GM18867 (cell line): ENCODE results near the gene FREM2.

Experiments
- ATAC-seq: cut with Tn5 transposase; IDR thresholded peaks from one replicate; pipeline ENCODE4 v1.9.1; 2021; ENCODE audit warnings: mild to moderate bottlenecking, moderate library complexity; ENCODE audit not compliant: unreplicated experiment

Gene FREM2, protein sequence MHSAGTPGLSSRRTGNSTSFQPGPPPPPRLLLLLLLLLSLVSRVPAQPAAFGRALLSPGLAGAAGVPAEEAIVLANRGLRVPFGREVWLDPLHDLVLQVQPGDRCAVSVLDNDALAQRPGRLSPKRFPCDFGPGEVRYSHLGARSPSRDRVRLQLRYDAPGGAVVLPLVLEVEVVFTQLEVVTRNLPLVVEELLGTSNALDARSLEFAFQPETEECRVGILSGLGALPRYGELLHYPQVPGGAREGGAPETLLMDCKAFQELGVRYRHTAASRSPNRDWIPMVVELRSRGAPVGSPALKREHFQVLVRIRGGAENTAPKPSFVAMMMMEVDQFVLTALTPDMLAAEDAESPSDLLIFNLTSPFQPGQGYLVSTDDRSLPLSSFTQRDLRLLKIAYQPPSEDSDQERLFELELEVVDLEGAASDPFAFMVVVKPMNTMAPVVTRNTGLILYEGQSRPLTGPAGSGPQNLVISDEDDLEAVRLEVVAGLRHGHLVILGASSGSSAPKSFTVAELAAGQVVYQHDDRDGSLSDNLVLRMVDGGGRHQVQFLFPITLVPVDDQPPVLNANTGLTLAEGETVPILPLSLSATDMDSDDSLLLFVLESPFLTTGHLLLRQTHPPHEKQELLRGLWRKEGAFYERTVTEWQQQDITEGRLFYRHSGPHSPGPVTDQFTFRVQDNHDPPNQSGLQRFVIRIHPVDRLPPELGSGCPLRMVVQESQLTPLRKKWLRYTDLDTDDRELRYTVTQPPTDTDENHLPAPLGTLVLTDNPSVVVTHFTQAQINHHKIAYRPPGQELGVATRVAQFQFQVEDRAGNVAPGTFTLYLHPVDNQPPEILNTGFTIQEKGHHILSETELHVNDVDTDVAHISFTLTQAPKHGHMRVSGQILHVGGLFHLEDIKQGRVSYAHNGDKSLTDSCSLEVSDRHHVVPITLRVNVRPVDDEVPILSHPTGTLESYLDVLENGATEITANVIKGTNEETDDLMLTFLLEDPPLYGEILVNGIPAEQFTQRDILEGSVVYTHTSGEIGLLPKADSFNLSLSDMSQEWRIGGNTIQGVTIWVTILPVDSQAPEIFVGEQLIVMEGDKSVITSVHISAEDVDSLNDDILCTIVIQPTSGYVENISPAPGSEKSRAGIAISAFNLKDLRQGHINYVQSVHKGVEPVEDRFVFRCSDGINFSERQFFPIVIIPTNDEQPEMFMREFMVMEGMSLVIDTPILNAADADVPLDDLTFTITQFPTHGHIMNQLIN (N-terminal part only)

GRCh38 chr13:38686577-38687245 lies at the start of gene FREM2:
FREM2 (plus strand) TSS chr13:38687077; CDS start chr13:38687345, 268 bp downstream.
- no peak for ATAC-seq

DNA sequence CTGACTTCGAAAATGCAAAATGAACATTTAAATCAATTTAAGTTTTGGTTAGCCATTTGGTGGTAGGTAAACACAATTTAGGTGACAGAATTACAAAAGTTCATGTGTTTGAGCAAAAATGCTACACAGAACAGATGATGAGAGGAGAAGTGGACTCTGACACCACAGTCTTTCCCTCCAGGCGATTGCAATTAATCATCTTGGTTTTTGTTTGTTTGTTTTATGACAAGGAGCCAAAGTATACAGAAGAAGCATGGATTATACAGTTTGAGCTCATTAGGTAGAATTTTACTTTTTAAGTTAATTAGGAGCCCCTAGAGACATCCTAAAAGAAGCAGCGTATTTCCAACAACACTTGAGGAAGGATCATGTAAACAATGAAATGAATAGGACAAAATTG lies 49.3 kb upstream of the FREM2 start:
- ATAC-seq: no peak

GRCh38 chr13:38641164-38641948 lies 45.5 kb upstream of the FREM2 start:
- peak; percentile 55 for ATAC-seq

DNA sequence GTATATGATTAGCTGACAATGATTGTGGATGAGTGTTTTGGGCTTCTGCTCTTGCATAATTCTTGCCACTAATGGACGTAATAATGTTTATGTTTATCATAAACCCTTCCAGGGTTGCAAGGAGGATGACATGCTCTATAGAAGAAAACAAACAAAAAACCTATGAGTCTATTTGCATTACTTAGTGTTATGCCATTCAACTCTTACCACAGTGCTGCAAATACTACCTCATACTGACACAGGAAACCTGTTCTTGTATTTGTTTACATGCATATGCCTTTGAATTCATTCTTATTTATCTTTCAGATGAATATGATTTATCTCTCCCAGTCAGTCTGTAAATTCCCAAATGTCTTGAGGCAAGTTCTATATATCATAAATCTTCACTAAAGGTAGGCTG lies 39.6 kb upstream of the FREM2 start:
- no peak for ATAC-seq

GRCh38 chr13:38648912-38649311 lies 38.0 kb upstream of the FREM2 start:
- no peak for ATAC-seq

DNA sequence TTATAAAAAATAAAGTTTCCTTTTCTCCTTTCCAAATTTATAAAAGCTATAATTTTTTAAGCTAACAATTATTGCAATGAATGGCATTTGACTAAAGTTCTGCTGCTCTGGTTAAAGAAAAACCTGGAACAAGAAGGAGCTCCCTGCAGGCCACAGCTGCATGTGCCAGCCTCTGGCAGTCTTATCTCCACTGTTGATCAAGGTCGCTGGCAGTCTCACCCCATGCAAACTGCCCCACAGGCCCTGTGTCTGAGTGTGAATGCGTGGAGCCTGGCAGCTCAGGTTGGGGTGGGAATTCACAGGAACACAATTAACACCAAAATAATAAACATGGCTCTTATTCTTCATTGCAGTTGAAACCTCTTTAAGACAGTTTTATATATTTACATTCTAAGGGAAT lies 30.2 kb upstream of the FREM2 start:
- no peak for ATAC-seq

DNA sequence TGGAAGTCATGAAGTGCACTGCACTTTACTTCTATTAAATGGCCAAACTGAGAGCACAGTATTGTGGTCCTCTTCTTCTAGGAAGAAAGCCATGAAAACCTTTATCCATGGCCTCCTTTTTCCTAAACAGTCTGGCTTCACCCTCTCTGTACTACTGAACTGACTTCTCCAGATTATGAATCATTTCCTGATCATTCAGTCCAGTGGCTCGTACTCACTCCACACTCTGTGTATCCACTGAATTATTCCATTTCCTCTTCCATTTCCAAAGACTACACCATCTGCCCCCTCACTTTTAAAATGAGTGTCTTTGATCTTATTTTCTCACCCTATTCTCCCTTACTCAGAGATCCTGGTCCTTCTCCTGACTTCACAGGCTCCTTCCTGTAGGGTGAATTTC lies 29.7 kb upstream of the FREM2 start:
- no peak for ATAC-seq

DNA sequence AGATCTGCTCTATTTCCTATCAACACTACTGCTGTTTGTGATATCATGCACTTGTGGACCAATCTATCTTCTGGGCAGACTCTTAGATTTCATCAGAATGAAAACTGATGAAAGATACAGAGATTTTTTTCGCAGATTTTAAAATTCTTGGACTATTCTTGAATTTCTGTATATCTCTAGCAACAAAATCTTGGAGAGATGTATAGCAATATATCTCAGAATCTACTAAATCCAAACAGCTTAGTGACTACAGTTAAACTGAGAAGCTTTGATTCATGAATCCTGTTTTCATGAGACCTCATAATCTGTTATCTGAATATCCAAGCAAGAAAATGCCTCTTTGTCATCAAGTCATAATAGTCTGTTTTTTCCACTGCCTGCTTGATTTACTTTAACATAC lies 28.0 kb upstream of the FREM2 start:
- ATAC-seq: no peak

DNA sequence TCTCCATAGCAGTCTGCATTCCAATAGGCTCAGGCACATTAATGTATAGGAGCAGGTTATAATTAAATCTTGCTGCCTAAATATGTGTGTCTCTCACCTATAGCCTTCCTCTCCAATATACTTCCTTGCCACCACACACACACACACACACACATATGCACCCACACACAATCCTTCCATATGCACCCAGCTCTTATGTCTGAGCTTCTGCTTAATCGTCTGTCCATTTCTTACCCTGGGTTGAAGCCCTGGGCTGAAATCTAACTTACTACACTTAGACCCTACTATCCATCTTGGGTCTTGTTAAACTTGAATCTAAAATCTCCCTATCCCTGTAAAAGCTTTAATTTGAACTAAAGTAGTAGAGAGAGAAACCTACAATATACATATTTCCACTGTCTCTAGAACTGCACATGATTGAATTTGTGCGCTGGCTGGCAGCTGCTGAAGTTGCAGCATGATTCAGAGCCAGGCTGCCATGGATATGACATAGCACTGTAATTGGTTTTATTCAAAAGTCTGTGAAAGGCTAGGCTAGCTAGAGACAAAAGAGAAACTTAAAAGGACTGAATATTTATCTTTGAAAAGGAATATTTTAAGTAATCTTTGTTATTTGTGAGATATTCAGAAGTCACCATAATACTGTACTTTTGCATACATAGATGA lies 25.7 kb upstream of the FREM2 start:
- ATAC-seq: no peak

- no peak for ATAC-seq
Observed at GRCh38 chr13:38662362-38662761, 24.5 kb upstream of the FREM2 start.

GRCh38 chr13:38664906-38665305 lies 22.0 kb upstream of the FREM2 start:
- no peak for ATAC-seq

- ATAC-seq: no peak
Observed at GRCh38 chr13:38667526-38668109, 19.3 kb upstream of the FREM2 start.

DNA sequence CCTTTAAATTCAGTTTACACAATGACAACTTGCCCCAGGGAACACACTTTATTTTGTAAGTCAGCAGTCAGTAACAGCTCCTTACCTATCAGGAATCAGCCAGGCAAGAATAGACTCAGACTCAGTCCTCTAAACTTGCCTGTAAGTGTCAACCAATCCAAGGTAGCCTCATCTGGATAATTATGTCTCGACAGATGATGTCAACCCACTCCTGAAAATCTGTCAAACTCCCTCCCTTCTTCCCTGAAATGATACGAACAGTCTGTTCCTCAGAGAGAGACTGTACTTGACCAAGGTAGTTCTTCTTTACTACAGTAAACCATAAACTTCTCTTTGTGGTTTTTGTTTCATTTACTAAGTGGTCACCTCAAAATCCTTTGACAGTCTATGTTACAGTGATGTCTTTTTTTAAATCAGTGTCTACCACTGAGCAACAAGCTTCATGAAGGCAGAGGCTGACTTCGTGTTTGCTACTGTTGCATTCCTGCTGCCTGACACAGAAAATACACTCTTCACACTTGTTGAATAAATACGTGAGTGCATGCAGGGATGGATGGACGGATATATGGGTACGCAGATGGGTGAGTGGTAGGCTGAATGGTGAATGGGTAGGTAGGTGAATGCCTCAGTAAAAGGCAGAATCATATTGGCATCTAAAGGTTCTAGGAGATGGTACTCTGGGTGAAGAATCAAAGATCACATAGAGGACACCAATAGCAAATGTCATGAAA lies 17.5 kb upstream of the FREM2 start:
- ATAC-seq: no peak

DNA sequence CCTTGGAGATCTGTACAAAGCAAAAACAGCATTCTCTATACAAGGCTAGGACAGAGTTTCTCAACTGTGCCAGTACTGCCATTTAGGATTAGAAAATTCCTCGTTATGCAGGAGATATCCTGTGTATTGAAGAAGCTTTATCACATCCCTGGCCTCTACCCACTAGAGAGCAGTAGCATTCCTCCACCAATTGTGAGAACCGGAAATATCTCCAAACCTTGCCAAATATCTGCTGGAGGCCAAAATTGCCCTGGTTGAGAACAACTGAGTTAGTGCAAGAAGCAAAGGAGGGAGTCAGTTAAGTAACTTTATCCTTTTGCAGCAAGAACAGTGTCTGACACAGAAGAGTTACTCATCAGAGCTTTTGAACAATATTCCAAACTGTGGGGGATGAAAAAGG lies 16.2 kb upstream of the FREM2 start:
- ATAC-seq: no peak

GRCh38 chr13:38671980-38672379 lies 14.9 kb upstream of the FREM2 start:
- no peak for ATAC-seq

DNA sequence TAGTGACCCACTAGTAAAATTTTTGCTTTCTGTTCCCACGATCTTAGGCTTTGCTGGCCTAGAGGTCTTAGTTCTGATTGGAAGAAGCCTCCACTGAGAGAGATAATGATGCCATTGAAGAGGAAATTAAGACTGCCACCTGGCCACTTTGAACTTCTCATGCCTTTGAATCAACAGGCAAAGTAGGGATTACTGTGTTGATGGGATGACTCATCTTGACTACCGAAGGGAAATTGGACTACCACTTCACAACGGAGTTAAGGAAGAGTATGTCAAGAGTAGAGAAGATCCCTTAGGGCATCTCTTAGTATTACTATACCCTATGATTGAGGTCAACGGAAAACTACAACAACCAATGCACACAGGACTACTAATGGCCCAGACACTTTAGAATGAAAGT lies 12.7 kb upstream of the FREM2 start:
- ATAC-seq: no peak

DNA sequence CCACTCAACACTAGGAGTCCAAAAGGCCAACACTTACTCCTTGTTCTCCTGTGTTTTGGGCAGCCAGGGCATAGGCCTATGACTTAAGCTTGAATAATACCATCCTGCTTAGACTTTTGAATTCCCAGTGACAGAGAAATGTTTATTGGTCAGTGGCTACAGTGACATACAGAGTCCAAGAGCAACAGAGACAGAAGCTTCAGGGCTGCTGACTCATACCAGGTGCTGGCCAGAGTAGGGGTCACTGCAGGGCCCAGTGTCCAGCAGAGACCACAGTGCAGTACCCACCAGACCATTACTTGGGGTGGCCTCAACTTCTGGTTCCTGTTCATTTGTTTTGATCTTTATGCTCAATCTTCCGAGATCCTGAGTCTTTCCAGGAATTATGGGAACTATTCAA lies 6.0 kb upstream of the FREM2 start:
- ATAC-seq: no peak

DNA sequence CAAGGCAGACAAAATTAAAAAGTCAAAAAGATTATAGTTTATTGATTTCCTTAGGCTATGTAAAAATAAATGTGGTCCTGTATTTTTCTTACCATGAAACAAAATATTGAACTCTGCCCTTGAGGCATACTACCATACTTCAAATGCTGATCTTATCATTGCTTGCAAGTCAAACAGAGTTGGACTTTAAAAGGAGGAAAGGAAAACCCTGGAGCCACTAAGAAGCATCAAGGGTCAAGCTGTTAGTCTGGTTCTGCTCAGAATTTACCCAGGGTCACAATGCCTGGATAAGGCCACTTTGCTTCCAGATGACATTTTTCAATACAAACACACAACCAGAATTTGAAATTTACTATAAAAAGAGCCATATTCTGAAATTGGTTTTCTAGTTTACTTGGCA lies 2.2 kb upstream of the FREM2 start:
- ATAC-seq: no peak
